Measurements from ENCODE around the gene SSU72.
"Not testable (repeated sequence)": the region's sequence is repeated elsewhere in the genome, so short reads cannot be mapped to it uniquely, and the experiment has no call there.

SSU72 gene

DNA sequence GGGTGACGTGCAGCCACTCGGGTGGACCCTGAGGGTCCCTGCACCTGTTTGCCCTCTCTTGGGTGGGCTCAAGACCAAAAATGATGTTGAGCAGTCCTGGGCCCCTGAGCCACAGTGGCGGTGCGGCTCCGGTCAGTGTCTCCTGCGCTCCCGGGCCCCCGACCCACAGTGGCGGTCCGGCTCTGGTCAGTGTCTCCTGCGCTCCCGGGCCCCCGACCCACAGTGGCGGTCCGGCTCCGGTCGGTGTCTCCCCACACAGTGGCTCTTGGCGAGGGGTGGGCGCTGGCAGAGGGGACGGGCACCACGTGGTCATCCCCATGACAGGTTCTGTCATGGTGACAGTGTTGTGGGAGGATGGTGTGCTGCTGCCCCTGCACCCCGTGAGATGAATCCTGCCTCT lies 80.4 kb downstream of the SSU72 start:
- DNase-seq, result not testable (repeated sequence)
